Measurements from ENCODE around the gene PDE4D.
A peak's percentile ranks its signal among the peaks of the same experiment; 100 is the strongest.

The PDE4D gene

GRCh38 chr5:59264639-59265245, 628.8 kb downstream of the PDE4D start:
- Histone ChIP-seq H3K23ac (ENCODE audit: low read length in 2 of 2) (no peak overlapping the region), H2BK12ac (ENCODE audit: low read length in 2 of 2) (no peak overlapping the region), H3K79me1 (replicated peaks; ENCODE audit: low read length, poor library complexity, severe bottlenecking) (peaks cover 3% of the 10 kb centered on the region), H4K8ac (ENCODE audit: low read length) (no peak overlapping the region), H3K4ac (ENCODE audit: low read depth in 1 of 2, low read length in 2 of 2) (no peak overlapping the region), H3K27ac (ENCODE audit: low read length, poor library complexity, severe bottlenecking) (no peak overlapping the region), H3K9me3 (ENCODE audit: control insufficient read depth, low read length) (no peaks in the 10 kb centered on the region), H3K18ac (ENCODE audit: low read depth in 1 of 2, low read length in 2 of 2) (no peak overlapping the region), H3K4me2 (ENCODE audit: low read length, poor library complexity, severe bottlenecking) (no peak overlapping the region), H3K4me1 (ENCODE audit: control insufficient read depth, insufficient read depth, low read depth, low read length) (no peaks in the 10 kb centered on the region), H3K4me3 (ENCODE audit: insufficient read depth in 1 of 2, low read depth in 1 of 2, low read length in 2 of 2) (no peak overlapping the region), H2BK120ac (ENCODE audit: low read depth, low read length) (no peak overlapping the region), H2BK5ac (ENCODE audit: low read depth, low read length, poor library complexity, severe bottlenecking) (no peak overlapping the region), H2BK15ac (ENCODE audit: low read depth, poor library complexity, severe bottlenecking) (no peak overlapping the region), H3K14ac (ENCODE audit: low read length in 2 of 2) (no peak overlapping the region), H2AK5ac (ENCODE audit: low read length, severe bottlenecking) (no peak overlapping the region), H2AFZ (ENCODE audit: low read depth, low read length) (no peak overlapping the region), H4K91ac (ENCODE audit: low read length) (no peak overlapping the region), H3K27me3 (ENCODE audit: control insufficient read depth in 1 of 2, insufficient read depth in 1 of 2, low read length in 2 of 2) (no peaks in the 10 kb centered on the region), H3K9ac (ENCODE audit: low read length) (no peak overlapping the region), H3K36me3 (ENCODE audit: control insufficient read depth in 1 of 2, insufficient read depth in 2 of 2, low read depth in 1 of 2, low read length in 2 of 2) (no peaks in the 10 kb centered on the region)
- peak; percentile 18 for DNase-seq
- WGBS = 93% methylated on average over 2 of the region's 4 CpGs

DNA sequence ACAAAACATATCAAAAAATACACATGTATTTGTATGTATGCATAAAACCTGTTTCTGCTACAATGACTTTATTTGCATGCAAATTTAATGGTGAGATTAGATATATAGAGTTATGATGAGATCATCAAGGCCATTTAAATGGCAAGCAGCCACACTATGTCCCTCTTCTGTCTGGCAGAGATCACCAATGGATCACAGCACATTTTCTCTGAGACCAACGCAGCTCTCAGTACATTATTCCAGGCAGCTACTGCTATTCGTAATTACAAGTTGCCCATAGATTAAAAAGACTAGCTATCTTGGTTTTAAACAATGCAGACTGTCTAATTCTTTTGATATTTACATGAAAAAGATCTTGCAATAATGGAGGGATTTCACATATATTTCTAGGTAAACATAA, 629.5 kb downstream of the PDE4D start:
- H3K14ac ChIP-seq (ENCODE audit: low read length in 2 of 2) = no peak overlapping the region
- no peak overlapping the region for H2AK5ac ChIP-seq (ENCODE audit: low read length, severe bottlenecking)
- H3K4me3 ChIP-seq (ENCODE audit: insufficient read depth in 1 of 2, low read depth in 1 of 2, low read length in 2 of 2) = no peak overlapping the region
- no peaks in the 10 kb centered on the region for H3K27me3 ChIP-seq (ENCODE audit: control insufficient read depth in 1 of 2, insufficient read depth in 1 of 2, low read length in 2 of 2)
- no peak overlapping the region for H3K4me2 ChIP-seq (ENCODE audit: low read length, poor library complexity, severe bottlenecking)
- no peak overlapping the region for H2AFZ ChIP-seq (ENCODE audit: low read depth, low read length)
- no peak overlapping the region for H3K4ac ChIP-seq (ENCODE audit: low read depth in 1 of 2, low read length in 2 of 2)
- H3K23ac ChIP-seq (ENCODE audit: low read length in 2 of 2) = no peak overlapping the region
- no peaks in the 10 kb centered on the region for H3K4me1 ChIP-seq (ENCODE audit: control insufficient read depth, insufficient read depth, low read depth, low read length)
- H2BK12ac ChIP-seq (ENCODE audit: low read length in 2 of 2) = no peak overlapping the region
- no peaks in the 10 kb centered on the region for H3K9me3 ChIP-seq (ENCODE audit: control insufficient read depth, low read length)
- no peak overlapping the region for H3K18ac ChIP-seq (ENCODE audit: low read depth in 1 of 2, low read length in 2 of 2)
- H3K79me1 ChIP-seq (replicated peaks; ENCODE audit: low read length, poor library complexity, severe bottlenecking) = peaks cover 3% of the 10 kb centered on the region
- H4K8ac ChIP-seq (ENCODE audit: low read length) = no peak overlapping the region
- no peak overlapping the region for H4K91ac ChIP-seq (ENCODE audit: low read length)
- DNase-seq = no peak
- no peak overlapping the region for H2BK120ac ChIP-seq (ENCODE audit: low read depth, low read length)
- H3K27ac ChIP-seq (ENCODE audit: low read length, poor library complexity, severe bottlenecking) = no peak overlapping the region
- no peak overlapping the region for H3K9ac ChIP-seq (ENCODE audit: low read length)
- H3K36me3 ChIP-seq (ENCODE audit: control insufficient read depth in 1 of 2, insufficient read depth in 2 of 2, low read depth in 1 of 2, low read length in 2 of 2) = no peaks in the 10 kb centered on the region
- WGBS = 100% methylated on average over 1 of the region's 2 CpGs
- no peak overlapping the region for H2BK5ac ChIP-seq (ENCODE audit: low read depth, low read length, poor library complexity, severe bottlenecking)
- H2BK15ac ChIP-seq (ENCODE audit: low read depth, poor library complexity, severe bottlenecking) = no peak overlapping the region

GRCh38 chr5:59261969-59262368, 631.6 kb downstream of the PDE4D start:
- no peak overlapping the region for H3K23ac ChIP-seq (ENCODE audit: low read length in 2 of 2)
- H2BK15ac ChIP-seq (ENCODE audit: low read depth, poor library complexity, severe bottlenecking) = no peak overlapping the region
- H3K4me3 ChIP-seq (ENCODE audit: insufficient read depth in 1 of 2, low read depth in 1 of 2, low read length in 2 of 2) = no peak overlapping the region
- no peak overlapping the region for H2AK5ac ChIP-seq (ENCODE audit: low read length, severe bottlenecking)
- no peak overlapping the region for H3K4me2 ChIP-seq (ENCODE audit: low read length, poor library complexity, severe bottlenecking)
- no peak overlapping the region for H3K9ac ChIP-seq (ENCODE audit: low read length)
- no peaks in the 10 kb centered on the region for H3K4me1 ChIP-seq (ENCODE audit: control insufficient read depth, insufficient read depth, low read depth, low read length)
- H3K27ac ChIP-seq (ENCODE audit: low read length, poor library complexity, severe bottlenecking) = no peak overlapping the region
- 69% methylated on average over 1 of the region's 1 CpG for WGBS
- no peak overlapping the region for H4K91ac ChIP-seq (ENCODE audit: low read length)
- no peak overlapping the region for H3K18ac ChIP-seq (ENCODE audit: low read depth in 1 of 2, low read length in 2 of 2)
- no peak overlapping the region for H2AFZ ChIP-seq (ENCODE audit: low read depth, low read length)
- no peak for DNase-seq
- no peak overlapping the region for H3K4ac ChIP-seq (ENCODE audit: low read depth in 1 of 2, low read length in 2 of 2)
- H2BK12ac ChIP-seq (ENCODE audit: low read length in 2 of 2) = no peak overlapping the region
- peaks cover 4% of the 10 kb centered on the region for H3K79me1 ChIP-seq (replicated peaks; ENCODE audit: low read length, poor library complexity, severe bottlenecking)
- H2BK5ac ChIP-seq (ENCODE audit: low read depth, low read length, poor library complexity, severe bottlenecking) = no peak overlapping the region
- H2BK120ac ChIP-seq (ENCODE audit: low read depth, low read length) = no peak overlapping the region
- H3K9me3 ChIP-seq (ENCODE audit: control insufficient read depth, low read length) = no peaks in the 10 kb centered on the region
- no peaks in the 10 kb centered on the region for H3K36me3 ChIP-seq (ENCODE audit: control insufficient read depth in 1 of 2, insufficient read depth in 2 of 2, low read depth in 1 of 2, low read length in 2 of 2)
- no peak overlapping the region for H4K8ac ChIP-seq (ENCODE audit: low read length)
- H3K14ac ChIP-seq (ENCODE audit: low read length in 2 of 2) = no peak overlapping the region
- H3K27me3 ChIP-seq (ENCODE audit: control insufficient read depth in 1 of 2, insufficient read depth in 1 of 2, low read length in 2 of 2) = no peaks in the 10 kb centered on the region

DNA sequence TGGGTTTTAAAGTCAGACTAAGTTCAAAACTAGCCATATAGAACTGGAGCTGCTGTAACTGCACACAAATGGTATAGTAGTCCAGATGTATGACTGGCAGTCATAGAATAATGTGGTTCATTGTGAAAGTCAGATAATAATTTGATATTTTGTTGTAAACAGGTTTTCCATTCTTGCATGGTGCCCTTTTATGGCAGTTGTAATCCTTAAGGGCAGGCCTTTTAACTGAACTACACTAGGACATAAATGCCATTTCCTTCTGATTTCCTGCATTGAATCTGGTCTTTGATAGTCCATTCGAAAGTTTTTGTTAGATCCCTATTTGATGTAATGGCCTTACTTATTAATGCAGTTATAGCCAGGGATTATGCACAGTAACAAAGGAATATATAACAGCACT, 632.6 kb downstream of the PDE4D start:
- no peak overlapping the region for H2BK120ac ChIP-seq (ENCODE audit: low read depth, low read length)
- no peaks in the 10 kb centered on the region for H3K36me3 ChIP-seq (ENCODE audit: control insufficient read depth in 1 of 2, insufficient read depth in 2 of 2, low read depth in 1 of 2, low read length in 2 of 2)
- no peak overlapping the region for H3K23ac ChIP-seq (ENCODE audit: low read length in 2 of 2)
- H4K8ac ChIP-seq (ENCODE audit: low read length) = no peak overlapping the region
- no peak overlapping the region for H3K18ac ChIP-seq (ENCODE audit: low read depth in 1 of 2, low read length in 2 of 2)
- peaks cover 4% of the 10 kb centered on the region for H3K79me1 ChIP-seq (replicated peaks; ENCODE audit: low read length, poor library complexity, severe bottlenecking)
- H2BK12ac ChIP-seq (ENCODE audit: low read length in 2 of 2) = no peak overlapping the region
- no peaks in the 10 kb centered on the region for H3K9me3 ChIP-seq (ENCODE audit: control insufficient read depth, low read length)
- no peak overlapping the region for H3K27ac ChIP-seq (ENCODE audit: low read length, poor library complexity, severe bottlenecking)
- H3K4me1 ChIP-seq (ENCODE audit: control insufficient read depth, insufficient read depth, low read depth, low read length) = no peaks in the 10 kb centered on the region
- no peak overlapping the region for H2AK5ac ChIP-seq (ENCODE audit: low read length, severe bottlenecking)
- no peaks in the 10 kb centered on the region for H3K27me3 ChIP-seq (ENCODE audit: control insufficient read depth in 1 of 2, insufficient read depth in 1 of 2, low read length in 2 of 2)
- H3K4ac ChIP-seq (ENCODE audit: low read depth in 1 of 2, low read length in 2 of 2) = no peak overlapping the region
- no peak overlapping the region for H3K4me3 ChIP-seq (ENCODE audit: insufficient read depth in 1 of 2, low read depth in 1 of 2, low read length in 2 of 2)
- no peak overlapping the region for H3K9ac ChIP-seq (ENCODE audit: low read length)
- WGBS = 100% methylated on average over 1 of the region's 1 CpG
- no peak for DNase-seq
- H3K4me2 ChIP-seq (ENCODE audit: low read length, poor library complexity, severe bottlenecking) = no peak overlapping the region
- H2BK15ac ChIP-seq (ENCODE audit: low read depth, poor library complexity, severe bottlenecking) = no peak overlapping the region
- H2AFZ ChIP-seq (ENCODE audit: low read depth, low read length) = no peak overlapping the region
- no peak overlapping the region for H2BK5ac ChIP-seq (ENCODE audit: low read depth, low read length, poor library complexity, severe bottlenecking)
- no peak overlapping the region for H4K91ac ChIP-seq (ENCODE audit: low read length)
- no peak overlapping the region for H3K14ac ChIP-seq (ENCODE audit: low read length in 2 of 2)

All from mesenchymal stem cell (in vitro differentiated cells and primary cell).